MM.1S (cell line): ENCODE measurements around the gene CCDC39.

Experiments
- DNase-seq: peaks from one replicate; pipeline ENCODE4 v3.0.0-alpha.2; 2015
- H2AFZ ChIP-seq: fragments of 300-600 bp; sonication (generic); 2 replicates; pipeline ENCODE4 v1.6.0; 2016; ENCODE audit warnings: antibody characterized with exemption, low read length
- H3F3A ChIP-seq: fragments of 300-600 bp; sonication (generic); 2 replicates; pipeline ENCODE4 v1.6.1; 2016; ENCODE audit warnings: mild to moderate bottlenecking, antibody characterized with exemption, low read length, moderate library complexity, mixed read lengths; ENCODE audit not compliant: insufficient read depth
- H3K27ac ChIP-seq: fragments of 300-600 bp; sonication (generic); 2 replicates; pipeline ENCODE4 v1.5.1; 2016; ENCODE audit warnings: mild to moderate bottlenecking, low read length
- H3K27me3 ChIP-seq: fragments of 300-600 bp; sonication (generic); replicated peaks from 2 replicates; pipeline ENCODE4 v1.6.0; 2016; ENCODE audit warnings: low read length; ENCODE audit not compliant: insufficient read depth
- H3K36me3 ChIP-seq: fragments of 300-600 bp; sonication (generic); replicated peaks from 2 replicates; pipeline ENCODE4 v1.6.1; 2016; ENCODE audit warnings: mild to moderate bottlenecking, low read length, mixed read lengths; ENCODE audit not compliant: insufficient read depth
- H3K4me1 ChIP-seq: fragments of 300-600 bp; sonication (generic); 2 replicates; pipeline ENCODE4 v1.6.1; 2016; ENCODE audit warnings: low read length, mixed read lengths
- H3K4me2 ChIP-seq: fragments of 300-600 bp; sonication (generic); 2 replicates; pipeline ENCODE4 v1.6.0; 2016; ENCODE audit warnings: low read depth, low read length
- H3K4me3 ChIP-seq: fragments of 300-600 bp; sonication (generic); 2 replicates; pipeline ENCODE4 v1.5.1; 2016; ENCODE audit warnings: low read length, mixed read lengths
- H3K79me2 ChIP-seq: fragments of 300-600 bp; sonication (generic); 2 replicates; pipeline ENCODE4 v1.6.1; 2016; ENCODE audit warnings: mixed run types, low read length, mixed read lengths
- H3K9ac ChIP-seq: fragments of 300-600 bp; sonication (generic); 2 replicates; pipeline ENCODE4 v1.6.1; 2016; ENCODE audit warnings: low read length, mixed read lengths
- H3K9me2 ChIP-seq: fragments of 300-600 bp; sonication (generic); replicated peaks from 2 replicates; pipeline ENCODE4 v1.6.1; 2016; ENCODE audit warnings: mild to moderate bottlenecking, low read length, mixed read lengths; ENCODE audit not compliant: insufficient read depth
- H3K9me3 ChIP-seq: fragments of 300-600 bp; sonication (generic); replicated peaks from 2 replicates; pipeline ENCODE4 v1.6.1; 2016; ENCODE audit warnings: mild to moderate bottlenecking, low read length, mixed read lengths; ENCODE audit not compliant: insufficient read depth
- H4K20me1 ChIP-seq: fragments of 300-600 bp; sonication (generic); 2 replicates; pipeline ENCODE4 v1.6.1; 2016; ENCODE audit warnings: mild to moderate bottlenecking, low read length, moderate library complexity, mixed read lengths; ENCODE audit not compliant: insufficient read depth
- EZH2 ChIP-seq: fragments of 300-600 bp; sonication (generic); optimal IDR thresholded peaks from 2 replicates; pipeline ENCODE3; 2017; ENCODE audit warnings: low read depth, mild to moderate bottlenecking, antibody characterized with exemption, low read length, mixed read lengths
- EZH2phosphoT487 ChIP-seq: fragments of 300-600 bp; sonication (generic); IDR thresholded peaks from 2 replicates; pipeline ENCODE4 v1.6.1; 2018; ENCODE audit warnings: antibody characterized with exemption, low read length
- TF ChIP-seq, protein P1 (sequence below): fragments of 300-600 bp; sonication (generic); IDR thresholded peaks from 2 replicates; pipeline ENCODE4 v1.5.1; 2016; ENCODE audit warnings: antibody characterized with exemption, low read length, mixed read lengths

Gene CCDC39

DNA sequence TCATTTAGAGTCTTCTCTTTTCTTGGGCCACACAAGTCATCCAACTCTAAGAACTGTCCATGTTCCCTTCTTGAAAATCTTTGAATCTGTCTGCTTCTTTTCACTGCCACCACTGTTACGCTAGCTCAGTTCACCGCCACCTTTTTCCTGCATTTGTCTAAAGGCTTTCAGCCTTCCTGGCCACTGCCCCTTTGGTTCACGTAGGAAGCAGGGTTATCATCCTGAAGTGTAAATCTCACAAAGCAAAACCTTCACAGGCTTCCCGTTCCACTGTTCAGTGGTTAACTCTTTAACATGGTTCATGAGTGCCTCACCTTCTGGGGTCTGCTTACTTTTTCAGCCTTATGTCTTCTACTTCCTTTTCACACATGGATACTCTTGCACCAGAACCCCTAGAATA is 26.3 kb upstream of the CCDC39 start:
- no peaks in the 10 kb centered on the region for H3K79me2 ChIP-seq
- no peak for TF ChIP-seq EZH2phosphoT487
- TF ChIP-seq EZH2 = no peak
- TF ChIP-seq, protein P1, sequence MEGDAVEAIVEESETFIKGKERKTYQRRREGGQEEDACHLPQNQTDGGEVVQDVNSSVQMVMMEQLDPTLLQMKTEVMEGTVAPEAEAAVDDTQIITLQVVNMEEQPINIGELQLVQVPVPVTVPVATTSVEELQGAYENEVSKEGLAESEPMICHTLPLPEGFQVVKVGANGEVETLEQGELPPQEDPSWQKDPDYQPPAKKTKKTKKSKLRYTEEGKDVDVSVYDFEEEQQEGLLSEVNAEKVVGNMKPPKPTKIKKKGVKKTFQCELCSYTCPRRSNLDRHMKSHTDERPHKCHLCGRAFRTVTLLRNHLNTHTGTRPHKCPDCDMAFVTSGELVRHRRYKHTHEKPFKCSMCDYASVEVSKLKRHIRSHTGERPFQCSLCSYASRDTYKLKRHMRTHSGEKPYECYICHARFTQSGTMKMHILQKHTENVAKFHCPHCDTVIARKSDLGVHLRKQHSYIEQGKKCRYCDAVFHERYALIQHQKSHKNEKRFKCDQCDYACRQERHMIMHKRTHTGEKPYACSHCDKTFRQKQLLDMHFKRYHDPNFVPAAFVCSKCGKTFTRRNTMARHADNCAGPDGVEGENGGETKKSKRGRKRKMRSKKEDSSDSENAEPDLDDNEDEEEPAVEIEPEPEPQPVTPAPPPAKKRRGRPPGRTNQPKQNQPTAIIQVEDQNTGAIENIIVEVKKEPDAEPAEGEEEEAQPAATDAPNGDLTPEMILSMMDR = no peak
- H3K9me3 ChIP-seq = no peaks in the 10 kb centered on the region
- no peaks in the 10 kb centered on the region for H3F3A ChIP-seq
- H4K20me1 ChIP-seq = no peaks in the 10 kb centered on the region
- H2AFZ ChIP-seq = no peak overlapping the region
- no peak for DNase-seq
- H3K9me2 ChIP-seq = no peaks in the 10 kb centered on the region
- no peaks in the 10 kb centered on the region for H3K36me3 ChIP-seq
- no peaks in the 10 kb centered on the region for H3K4me1 ChIP-seq
- no peak overlapping the region for H3K27ac ChIP-seq
- H3K27me3 ChIP-seq = no peaks in the 10 kb centered on the region
- no peak overlapping the region for H3K9ac ChIP-seq
- no peak overlapping the region for H3K4me3 ChIP-seq
- no peak overlapping the region for H3K4me2 ChIP-seq

DNA sequence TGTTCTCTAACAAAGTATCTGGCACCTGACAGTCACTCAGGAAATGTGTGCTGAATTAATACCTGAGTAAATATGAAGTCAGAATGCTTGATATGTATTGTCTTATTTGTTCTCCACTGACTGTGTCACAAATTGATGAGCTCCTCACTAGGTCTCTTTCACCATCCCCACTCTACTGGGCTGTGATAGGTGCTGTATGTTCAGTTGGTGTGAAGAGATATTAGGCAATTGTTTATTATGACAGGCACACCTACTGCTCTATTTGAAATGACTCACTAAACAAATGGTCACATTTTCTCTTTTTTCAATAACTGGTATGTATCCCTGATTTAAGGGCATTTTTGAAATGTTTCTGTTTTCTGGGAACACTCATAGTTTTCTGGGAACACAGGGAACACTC is 25.2 kb upstream of the CCDC39 start:
- H3K27me3 ChIP-seq = no peaks in the 10 kb centered on the region

DNA sequence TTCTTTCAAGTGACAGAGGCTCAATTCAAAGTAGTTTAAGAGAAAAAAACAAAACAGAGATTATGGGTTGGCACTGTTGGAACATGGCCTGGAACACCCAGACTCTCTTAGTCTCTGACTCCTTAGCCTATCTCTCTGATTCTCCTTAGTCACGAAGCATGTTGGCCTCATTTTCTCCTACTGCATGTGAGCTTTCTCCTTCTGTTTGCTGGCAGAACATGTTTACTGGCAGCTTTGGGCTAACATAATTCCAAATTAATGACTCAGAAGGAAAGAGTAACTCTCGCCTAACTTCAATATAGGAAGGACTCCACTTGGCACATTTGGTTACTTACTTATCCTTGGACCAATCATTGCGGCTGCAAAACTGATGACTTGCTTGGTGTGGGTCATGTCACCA is 21.7 kb upstream of the CCDC39 start:
- Histone ChIP-seq H3K9me3 (no peaks in the 10 kb centered on the region), H3K79me2 (no peaks in the 10 kb centered on the region), H3K27me3 (no peaks in the 10 kb centered on the region), H3K4me3 (no peak overlapping the region), H3K27ac (no peak overlapping the region), H3K4me2 (no peak overlapping the region), H3K9me2 (no peaks in the 10 kb centered on the region), H3K36me3 (no peaks in the 10 kb centered on the region), H2AFZ (no peak overlapping the region), H4K20me1 (no peaks in the 10 kb centered on the region), H3K4me1 (no peaks in the 10 kb centered on the region), H3F3A (no peaks in the 10 kb centered on the region), H3K9ac (no peak overlapping the region)
- TF ChIP-seq, protein P1 = no peak
- TF ChIP-seq EZH2phosphoT487 (no peak), EZH2 (no peak)
- no peak for DNase-seq

More for the DNA sequence above, 25.2 kb upstream of the CCDC39 start:
- Histone ChIP-seq H3K79me2 (no peaks in the 10 kb centered on the region), H2AFZ (no peak overlapping the region), H3K4me1 (no peaks in the 10 kb centered on the region), H3K4me2 (no peak overlapping the region), H3F3A (no peaks in the 10 kb centered on the region), H3K27ac (no peak overlapping the region), H3K9me3 (no peaks in the 10 kb centered on the region), H3K9ac (no peak overlapping the region), H4K20me1 (no peaks in the 10 kb centered on the region), H3K4me3 (no peak overlapping the region), H3K9me2 (no peaks in the 10 kb centered on the region), H3K36me3 (no peaks in the 10 kb centered on the region)
- no peak for DNase-seq
- TF ChIP-seq EZH2phosphoT487 (no peak), EZH2 (no peak)
- TF ChIP-seq, protein P1 = no peak
